NK-92 treated with Interleukin-12 subunit alpha and Interleukin-12 subunit beta, amount 100 ng/mL, for 24 hours (cell line): Measurements from ENCODE around the gene NBEA.

Experiments used
- DNase-seq: peaks from one replicate; lab custom pipeline; 2025; lab: John Stamatoyannopoulos, UW

NBEA gene

DNA sequence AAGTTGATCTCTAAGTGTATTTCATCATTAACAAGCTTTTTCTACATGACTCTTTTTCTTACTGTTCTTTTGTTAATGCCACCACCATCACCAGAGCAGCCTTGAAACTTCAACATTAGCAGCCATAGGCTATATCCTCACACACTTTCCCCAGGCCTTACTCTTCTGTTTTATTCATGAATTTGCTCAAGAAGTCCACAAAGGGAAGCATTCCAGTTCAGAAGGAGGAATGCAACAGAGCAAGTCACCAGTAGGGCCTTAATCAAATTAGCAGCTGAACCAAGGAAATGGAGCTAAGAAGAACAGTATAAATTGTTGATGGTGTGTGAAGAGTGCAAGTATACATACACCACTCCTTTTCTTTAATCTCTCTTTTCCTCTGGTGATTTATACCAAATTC is 223.1 kb downstream of the NBEA start:
- DNase-seq = no peak

DNA sequence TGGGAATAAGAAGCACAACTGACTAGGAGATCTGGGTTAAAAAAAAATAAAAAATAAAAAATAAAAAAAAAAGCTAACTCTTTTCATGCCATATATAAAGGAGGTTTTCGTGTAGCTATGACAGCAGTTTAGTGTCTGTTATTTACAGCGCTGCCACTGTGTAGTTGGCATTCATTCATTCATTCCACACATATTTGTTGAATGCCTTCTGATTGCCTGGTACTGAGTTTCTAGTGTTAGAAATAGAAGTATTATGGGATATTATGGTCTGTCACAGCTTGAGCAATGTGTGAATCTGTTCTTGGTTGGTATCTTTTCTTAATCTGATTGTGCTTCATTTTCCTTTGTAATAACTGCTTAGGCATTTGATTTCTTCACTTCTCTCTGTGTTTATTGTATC is 237.4 kb downstream of the NBEA start:
- DNase-seq = no peak

- DNase-seq = no peak
These were observed 238.0 kb downstream of the NBEA start for GRCh38 chr13:35179920-35180663.

DNA sequence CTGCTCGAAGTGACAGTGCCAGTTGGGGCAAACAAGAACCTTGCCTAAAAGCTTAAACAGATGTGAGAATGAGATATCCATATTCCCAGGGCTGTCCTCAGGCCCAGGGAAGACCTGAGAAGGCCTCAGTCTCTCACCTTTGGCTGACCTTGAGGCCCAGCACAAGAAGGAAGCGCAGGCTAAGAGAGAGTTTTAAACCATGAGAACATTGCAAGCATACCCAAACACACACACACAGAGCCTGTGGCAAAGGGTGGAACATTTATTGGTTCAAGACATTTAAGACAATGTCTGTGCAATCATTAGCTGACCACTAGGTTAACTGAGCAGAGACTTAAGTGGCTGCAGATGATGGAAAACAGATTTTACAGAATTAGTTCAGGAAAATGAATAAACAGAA is 248.2 kb downstream of the NBEA start:
- no peak for DNase-seq

- no peak for DNase-seq
These were observed 249.8 kb downstream of the NBEA start for GRCh38 chr13:35191883-35192282.

- DNase-seq = no peak
These were observed 256.6 kb downstream of the NBEA start for GRCh38 chr13:35198613-35199200.

DNA sequence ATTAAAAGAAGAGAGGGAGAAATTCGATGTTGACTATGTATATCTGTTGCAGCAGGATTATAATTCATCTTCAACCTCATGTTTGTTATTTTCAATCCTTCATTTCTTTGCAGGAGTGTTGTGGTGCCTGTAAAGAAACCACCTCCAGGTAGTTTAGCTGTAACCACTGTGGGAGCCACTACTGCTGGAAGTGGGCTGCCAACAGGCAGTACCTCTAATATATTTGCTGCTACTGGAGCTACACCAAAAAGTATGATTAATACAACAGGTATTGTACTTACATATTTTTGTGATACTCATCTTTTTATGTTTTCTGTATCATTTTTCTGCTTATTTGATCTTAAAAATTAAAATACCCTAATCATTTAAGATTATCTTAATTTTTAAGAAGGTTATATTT is 266.5 kb downstream of the NBEA start:
- DNase-seq = no peak

- DNase-seq = no peak
These were observed 268.2 kb downstream of the NBEA start for GRCh38 chr13:35210261-35210660.

DNA sequence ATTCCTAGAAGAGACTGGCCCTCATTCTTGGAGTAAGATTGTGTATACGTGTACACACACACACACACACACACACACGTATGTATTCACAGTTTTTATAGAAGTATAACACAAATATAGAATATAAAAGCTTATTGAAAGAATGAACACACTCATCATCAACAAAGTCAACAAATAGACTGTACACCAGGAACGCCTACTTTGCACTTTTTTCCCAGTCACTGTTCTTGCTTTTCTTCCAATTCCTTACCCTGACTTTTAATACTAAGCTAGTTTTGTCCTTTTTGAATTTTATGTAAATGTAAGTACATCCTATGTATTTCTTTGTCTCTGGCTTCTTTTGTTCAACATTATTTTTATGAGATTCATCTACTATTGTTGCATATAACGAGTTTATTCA is 269.9 kb downstream of the NBEA start:
- DNase-seq = no peak

- DNase-seq = no peak
These were observed 271.8 kb downstream of the NBEA start for GRCh38 chr13:35213911-35214310.

GRCh38 chr13:35216131-35216530 is 274.1 kb downstream of the NBEA start:
- no peak for DNase-seq

DNA sequence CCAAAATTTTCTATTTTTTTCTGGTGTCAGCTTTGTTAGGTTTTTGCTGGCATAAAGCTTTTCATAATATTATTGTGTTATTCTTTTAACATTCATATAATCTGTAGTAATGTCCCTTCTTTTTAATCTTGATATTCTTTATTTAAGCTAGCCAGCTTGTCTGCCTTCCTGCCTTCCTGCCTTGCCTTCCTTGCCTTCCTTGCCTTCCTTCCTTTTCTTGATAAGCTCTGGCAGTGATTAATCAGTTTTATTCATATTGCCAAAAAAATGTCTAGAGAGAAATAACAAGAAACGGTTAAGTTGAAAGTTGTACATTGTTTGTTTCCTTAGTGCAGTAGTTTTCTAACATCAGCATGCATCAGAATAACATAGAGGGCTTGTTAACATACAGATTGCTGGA is 277.0 kb downstream of the NBEA start:
- DNase-seq = no peak

DNA sequence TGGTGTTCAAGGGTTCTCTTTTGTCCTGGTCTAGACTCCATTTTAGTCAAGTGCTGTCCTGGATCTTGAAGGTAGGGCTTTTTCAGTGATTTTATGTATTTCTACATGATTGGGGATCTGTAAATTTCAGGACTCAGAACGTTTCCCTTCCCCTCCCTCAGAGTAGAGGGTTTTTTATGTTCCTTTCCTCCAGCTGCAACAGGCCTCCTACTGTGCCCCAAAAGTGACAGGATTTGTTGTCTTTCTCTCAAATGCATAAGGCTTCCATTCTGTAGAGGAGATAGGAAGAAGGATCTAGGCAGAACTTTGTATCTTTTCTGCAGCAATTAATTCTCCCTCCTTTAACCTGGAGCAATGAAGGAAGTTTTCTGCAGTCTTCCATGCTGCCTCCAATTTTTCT is 283.1 kb downstream of the NBEA start:
- DNase-seq = no peak

DNA sequence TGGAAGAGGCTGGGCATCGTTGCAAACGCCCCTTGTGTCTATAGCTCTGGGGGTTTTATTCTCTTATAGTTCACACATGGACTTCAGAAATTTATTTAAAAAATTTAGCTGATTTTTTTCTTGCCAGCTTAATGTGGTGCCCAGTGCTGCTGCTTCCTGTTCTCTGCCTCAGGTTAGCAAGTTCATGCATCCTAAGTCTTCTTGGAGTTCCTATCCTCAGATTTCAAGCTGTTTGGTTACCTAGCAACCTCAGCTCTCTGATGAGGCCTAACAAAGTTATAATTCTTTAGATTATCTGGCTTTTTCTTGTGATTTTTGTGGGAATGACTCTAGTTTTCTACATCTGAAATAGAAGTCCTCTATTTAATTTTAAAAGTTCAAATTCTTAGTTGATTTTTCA is 283.5 kb downstream of the NBEA start:
- no peak for DNase-seq

- no peak for DNase-seq
These were observed 286.5 kb downstream of the NBEA start for GRCh38 chr13:35228536-35228935.

DNA sequence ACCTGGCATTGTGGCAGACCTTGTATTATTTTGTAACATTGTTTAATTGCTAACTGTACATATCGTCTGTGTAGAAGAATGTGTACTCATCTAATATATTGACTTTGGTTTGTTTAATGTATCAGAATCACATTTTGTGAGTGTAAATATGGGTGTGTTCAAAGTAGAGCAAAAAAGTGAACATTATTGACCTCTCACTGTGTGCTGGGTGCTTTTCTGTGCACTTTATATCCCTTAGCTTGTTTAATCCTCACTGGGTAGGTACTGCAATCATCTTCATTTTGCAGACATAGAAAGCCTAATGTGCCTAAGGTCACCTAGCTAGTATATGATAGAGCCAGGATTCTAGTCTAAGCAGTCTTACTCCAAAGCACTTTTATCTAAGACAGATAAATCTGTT is 289.4 kb downstream of the NBEA start:
- DNase-seq = no peak

- DNase-seq = no peak
These were observed 296.2 kb downstream of the NBEA start for GRCh38 chr13:35238274-35238673.

GRCh38 chr13:35252536-35253205 is 310.6 kb downstream of the NBEA start:
- DNase-seq = no peak

GRCh38 chr13:35255241-35255640 is 313.2 kb downstream of the NBEA start:
- no peak for DNase-seq

- no peak for DNase-seq
These were observed 314.5 kb downstream of the NBEA start for GRCh38 chr13:35256459-35257148.

DNA sequence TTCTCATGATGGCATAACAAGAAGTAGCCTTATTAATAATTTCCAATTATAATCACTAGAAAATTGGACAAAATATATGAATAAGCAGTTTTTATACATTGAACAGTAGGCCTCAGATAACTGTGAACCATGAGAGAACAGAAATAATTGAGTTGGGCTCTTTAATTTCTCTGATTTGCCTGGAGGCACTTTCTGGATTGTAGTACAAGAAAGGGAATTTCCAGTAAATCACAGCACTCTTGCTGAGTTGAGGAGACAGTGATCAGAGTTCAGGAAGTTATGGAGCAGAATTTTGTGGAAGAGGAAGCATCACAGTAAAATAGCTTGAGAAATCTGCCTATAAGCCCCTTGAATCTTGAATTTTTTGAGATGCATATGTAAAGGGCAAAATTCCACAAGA is 318.2 kb downstream of the NBEA start:
- no peak for DNase-seq

DNA sequence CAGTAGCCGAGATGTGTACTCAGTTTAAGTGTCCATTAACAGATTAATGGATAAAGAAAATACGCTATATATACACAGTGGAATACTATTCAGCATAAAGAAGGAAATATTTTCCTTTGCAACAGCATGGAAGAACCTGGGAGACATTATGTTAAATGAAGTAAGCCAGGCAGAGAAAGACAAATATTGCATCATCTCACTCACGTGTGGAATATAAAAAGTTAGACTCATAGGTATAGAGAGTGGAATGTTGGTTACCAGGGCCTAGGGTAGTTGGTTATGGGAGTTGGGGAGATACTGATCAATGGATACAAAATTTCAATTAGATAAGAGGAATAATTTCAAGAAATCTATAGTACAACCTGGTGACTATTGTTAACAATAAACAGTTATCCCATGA is 324.3 kb downstream of the NBEA start:
- no peak for DNase-seq

DNA sequence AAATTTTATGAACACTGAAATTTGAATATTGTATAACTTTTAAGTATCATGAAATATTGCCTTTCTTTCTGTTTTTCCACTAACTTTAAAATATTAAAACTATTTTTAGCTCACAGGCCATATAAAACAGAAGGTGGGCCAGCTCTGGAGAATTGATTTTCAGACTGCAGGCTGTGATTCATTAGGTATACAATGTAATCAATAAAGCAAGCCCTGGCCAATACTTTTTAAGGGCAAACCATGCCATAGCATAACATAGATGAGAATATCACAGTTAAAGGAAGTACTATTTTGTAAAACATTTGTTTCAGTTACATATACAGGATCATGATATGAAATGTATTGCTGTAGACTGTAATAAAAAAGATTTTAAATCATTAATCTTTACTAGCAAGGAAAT is 336.8 kb downstream of the NBEA start:
- no peak for DNase-seq
